Stimulated activated CD4-positive, alpha-beta T cell treated with anti-CD3 and anti-CD28 coated beads, Interleukin-4, amount 100 ng/mL, for 1 hour (primary cell): ENCODE results near the gene TAGLN.
"Not testable (repeated sequence)": the region's sequence is repeated elsewhere in the genome, so short reads cannot be mapped to it uniquely, and the experiment has no call there.

Experiments
- DNase-seq: peaks from one replicate; pipeline ENCODE4 v3.0.0-alpha.2; 2020

The TAGLN gene

DNA sequence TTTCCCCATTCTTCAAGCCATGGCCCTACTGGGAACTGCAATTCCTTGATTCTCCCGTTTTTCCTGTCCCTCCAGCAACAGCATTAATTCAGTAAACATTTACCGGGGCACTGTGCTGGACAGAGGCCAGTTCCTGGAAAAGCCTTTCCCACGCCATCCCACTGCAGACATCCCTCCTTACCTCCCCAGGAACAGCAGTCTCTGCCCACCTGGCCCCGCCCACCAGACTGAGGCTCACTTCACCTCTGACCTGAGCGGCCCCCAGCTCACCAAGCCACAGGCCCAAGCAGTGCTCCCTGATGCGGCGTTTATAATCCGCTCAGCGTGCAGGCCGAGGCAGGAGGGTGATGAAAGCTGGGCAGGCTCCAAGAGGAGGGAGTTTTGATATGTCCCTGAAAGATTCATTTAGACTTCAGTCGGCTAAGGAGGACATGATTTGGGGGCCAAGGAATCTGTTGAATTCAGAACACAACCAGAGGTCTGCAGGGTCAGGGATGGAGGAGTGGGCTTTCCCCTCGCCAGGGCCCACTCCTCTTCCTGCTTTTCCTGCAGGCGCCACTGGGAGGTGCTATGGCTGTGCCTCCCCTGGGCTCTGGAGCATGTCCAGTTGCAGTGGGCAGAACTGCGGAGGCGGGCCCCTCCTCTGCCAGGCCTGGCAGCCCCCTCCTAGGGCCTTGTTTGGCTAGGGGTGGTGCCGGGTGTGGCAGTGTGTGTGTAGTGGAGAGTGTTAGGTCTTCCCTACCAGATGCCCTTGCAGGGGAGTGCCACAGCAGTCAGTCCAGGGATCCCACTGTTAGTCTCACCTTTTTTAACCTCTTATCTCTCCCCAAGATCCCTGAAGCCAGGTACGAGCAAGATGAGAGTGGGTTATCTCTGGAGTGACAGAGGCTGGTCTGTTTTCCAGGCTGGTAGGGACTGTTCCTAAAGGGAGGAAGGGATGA, 1.4 kb upstream of the TAGLN start:
- DNase-seq: no peak

DNA sequence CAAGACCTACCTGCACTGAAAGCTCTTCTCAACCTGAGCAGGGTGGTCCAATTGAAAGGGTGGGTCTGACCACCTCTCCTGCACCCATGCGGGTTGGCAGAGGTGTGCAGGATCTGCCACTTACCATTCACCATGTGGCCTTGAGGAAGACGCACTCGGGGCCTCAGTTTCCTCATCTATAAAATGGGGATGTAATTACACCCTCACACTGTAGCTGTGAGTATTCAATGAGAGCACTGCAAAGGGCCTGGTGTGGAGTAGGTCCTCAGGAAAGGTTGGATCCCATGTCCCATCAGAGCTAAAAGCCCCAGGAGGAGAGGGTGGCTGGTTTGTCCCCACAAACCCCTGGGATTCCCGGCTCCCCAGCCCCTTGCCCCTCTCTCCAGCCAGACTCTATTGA, 557 bp upstream of the TAGLN start:
- DNase-seq: no peak

DNA sequence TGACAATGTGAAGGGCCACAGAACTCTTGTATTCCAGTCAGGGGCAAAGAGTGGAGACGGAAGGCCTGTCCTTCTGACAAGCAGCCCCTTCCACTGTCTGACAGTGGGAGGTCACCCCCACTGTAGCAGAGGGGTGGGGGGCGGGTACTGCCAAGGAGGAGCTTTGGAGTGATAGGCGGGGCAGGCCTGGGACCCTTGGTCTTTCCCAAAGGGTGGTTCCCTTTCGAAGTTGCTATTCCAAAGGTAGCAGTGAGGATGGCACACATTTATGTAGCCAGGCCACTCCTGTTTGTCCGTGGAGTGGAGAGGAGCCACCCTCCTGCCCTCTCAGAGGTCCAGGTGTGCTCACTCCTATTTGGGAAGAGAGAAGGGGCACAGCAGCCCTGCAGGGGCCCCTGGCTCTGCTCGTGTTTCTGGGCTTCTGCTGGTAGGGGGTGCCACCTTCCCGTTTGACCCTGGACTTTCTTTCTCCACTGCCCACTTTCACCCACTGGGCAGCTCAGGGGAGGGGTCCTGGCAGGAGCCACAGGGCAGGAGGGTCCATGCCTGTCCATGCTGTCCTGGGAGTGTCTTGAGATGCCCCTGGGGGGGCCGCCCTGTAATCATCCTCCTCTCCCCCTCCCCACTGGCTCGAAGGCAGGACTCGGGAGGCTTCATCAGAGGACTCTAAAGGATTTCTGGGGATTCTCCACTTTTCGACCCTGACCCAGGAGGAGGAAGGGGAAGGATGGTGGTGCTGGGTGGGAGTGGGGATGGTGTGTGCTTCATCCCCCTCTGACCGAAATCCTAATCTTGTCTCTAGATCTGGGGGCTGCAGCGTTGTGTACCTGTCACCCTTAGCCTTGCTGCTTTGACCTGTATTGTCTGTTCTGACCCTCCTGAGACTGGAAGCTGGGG, 994 bp downstream of the TAGLN start:
- no peak for DNase-seq

- no peak for DNase-seq
Observed at GRCh38 chr11:117200813-117201657, 1.9 kb downstream of the TAGLN start.

- DNase-seq: no peak
Observed at GRCh38 chr11:117201658-117202305, 2.6 kb downstream of the TAGLN start.

DNA sequence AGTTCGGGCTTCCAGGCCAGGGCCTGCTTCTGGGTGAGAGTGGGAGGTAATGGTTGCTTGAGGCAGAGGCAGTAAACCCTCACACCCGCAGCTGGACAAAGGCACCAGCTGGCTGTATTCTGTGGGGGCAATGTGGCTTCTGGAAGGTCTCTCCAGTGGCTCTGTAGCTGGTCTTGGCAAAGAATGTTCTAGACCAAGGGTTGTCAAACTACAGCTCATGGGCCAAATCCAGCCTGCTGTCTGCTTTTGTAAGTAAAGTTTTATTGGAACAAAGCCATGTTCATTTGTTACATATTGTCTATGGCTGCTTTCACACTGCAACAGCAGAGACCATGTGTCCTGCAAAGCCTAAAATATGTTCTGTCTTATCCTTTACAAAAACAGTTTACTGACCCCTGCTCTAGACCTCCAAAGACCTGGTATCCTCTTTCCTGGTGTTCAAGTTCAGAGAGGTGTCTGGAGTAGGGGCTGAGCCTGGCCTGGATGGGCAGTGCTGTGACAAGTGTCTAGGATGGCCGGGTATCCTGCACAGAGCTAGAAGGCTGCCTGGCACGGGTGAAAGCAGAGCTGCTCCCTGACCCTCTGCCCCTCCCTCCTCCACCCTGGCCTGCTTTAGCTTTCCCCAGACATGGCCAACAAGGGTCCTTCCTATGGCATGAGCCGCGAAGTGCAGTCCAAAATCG, 3.4 kb downstream of the TAGLN start:
- no peak for DNase-seq

GRCh38 chr11:117203069-117203407, 3.9 kb downstream of the TAGLN start:
- DNase-seq: no peak

- no peak for DNase-seq
Observed at GRCh38 chr11:117204283-117205080, 5.3 kb downstream of the TAGLN start.

DNA sequence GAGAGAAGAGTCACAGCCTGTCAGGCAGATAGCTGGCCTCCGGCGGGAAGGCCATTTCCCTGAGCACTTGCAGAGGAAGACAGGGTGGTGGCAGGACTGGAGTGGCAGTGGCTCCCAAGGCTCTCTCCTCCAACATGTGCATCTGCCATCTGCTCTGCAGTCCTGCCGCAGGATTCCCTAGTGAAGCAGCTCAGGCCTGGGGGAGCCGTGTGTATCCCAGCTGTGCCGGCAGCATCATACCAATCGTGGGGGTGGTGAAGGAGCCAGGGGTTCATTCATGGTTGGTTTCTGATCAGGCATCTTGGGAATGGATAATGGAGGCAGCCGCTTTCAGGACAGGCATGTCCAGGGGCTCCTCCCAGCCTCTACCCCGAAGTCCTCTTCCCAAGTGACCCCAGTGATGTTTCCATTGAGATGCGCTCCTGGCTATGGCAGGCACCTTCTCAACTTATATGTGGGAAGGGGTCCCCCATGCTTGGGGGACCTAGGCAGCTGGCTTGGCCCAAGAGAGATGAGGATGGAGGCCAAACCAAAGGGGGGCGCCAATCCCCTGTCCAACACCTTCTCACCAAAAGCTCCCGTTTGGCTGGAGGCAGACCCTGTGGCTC, 6.1 kb downstream of the TAGLN start:
- no peak for DNase-seq

DNA sequence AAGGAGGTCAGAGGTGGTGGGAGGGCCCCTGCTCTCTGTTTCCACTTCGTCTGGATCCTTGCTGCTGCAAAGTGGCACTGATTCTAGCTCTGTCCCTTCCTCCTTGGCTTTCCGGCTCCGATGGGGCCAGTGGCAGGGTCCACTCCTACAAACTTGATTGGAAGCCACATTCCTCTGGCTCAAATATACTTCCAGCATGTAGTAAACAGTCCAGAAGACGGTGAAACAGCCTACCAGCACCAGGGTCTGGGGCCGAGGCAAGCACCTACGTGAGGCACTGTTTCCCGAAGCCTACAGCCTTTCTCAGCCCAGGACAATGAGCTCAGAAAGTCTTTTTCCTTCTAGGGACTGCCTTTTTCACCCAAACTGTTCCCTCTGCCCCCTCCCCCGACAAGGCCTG, 6.9 kb downstream of the TAGLN start:
- not testable (repeated sequence) for DNase-seq

- DNase-seq: not testable (repeated sequence)
Observed at GRCh38 chr11:117206859-117207258, 7.7 kb downstream of the TAGLN start.

GRCh38 chr11:117207481-117207880, 8.3 kb downstream of the TAGLN start:
- DNase-seq: not testable (repeated sequence)

- not testable (repeated sequence) for DNase-seq
Observed at GRCh38 chr11:117208710-117209109, 9.5 kb downstream of the TAGLN start.

DNA sequence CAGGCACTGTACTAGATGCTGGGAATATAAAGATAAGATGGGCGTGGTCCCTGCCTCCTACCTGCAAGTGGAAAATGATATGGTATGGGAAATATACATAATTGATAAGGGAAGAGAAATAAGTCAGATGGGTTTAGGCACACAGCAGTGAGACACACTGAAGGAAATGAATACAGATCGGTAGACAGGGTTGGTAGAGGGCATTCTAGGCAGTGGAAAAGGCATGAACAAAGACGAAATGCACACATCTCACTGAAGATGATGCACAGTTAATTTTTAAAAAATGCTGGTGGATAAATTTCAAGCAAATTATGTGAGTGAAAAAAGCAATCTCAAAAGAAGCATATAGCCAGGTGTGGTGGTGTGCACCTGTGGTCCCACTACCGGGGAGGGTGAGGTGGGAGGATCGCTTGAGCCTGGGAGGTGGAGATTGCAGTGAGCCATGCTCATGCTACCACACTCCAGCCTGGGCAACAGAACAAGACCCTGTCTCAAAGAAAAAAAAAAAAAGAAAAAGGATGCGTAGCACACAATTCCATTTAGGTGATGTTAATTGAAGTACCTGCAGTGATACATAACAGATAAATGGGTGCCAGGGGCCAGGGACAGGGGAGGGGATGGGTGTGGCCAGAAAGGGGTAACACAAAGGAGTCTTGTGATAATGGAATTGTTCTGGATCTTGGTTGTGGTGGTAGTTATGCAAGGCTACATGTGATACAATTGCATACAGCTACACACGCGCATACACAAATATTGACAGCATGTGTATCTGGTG, 10.4 kb downstream of the TAGLN start:
- DNase-seq: not testable (repeated sequence)

DNA sequence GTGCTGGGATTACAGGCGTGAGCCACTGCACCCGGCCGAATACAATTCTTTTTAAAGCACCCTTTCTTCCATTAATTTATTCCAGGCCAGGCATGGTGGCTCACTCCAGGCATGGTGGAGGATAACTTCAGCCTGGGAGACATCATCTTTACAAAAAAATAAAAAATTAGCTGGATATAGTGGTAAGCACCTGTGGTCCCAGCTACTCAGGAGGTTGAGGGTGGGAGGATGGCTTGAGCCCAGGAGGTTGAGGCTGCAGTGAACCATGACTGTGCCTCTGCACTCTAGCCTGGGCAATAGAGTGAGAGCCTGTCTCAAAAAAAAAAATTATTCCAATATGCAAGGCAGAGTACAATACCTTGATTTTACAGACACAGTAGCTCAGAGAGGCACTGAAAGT, 11.4 kb downstream of the TAGLN start:
- DNase-seq: no peak

DNA sequence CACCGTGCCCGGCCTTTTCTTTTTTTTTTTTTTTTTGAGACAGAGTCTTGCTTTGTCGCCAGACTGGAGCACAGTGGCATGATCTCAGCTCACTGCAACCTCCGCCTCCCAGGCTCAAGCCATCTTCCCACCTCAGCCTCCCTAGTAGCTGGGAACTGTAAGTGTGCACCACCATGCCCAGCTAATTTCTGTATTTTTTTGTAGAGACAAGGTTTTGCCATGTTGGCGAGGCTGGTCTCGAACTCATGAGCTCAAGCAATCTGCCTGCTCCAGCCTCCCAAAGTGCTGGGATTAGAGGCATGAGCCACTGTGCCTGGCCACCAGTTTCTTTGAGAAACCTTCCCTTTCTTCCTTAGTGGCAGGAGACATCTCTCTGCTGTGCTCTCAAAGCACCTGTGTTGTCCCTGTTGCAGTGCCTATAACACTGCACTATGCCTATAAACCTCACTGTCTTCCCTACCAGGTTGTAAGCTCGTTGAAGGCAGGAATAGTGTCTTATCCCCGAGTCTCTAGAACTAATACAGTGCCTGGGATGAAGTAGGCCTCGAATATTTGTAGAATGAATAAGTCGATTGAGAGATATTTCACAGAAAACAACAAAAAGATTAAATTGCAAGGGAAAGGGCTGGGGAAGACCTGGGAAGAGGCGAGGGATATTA, 13.7 kb downstream of the TAGLN start:
- no peak for DNase-seq

GRCh38 chr11:117214404-117215110, 15.4 kb downstream of the TAGLN start:
- no peak for DNase-seq
